ENCODE results near the gene SRSF2. TPM values are rescaled to one million over a fixed set of nuclear protein-coding genes. Genes with fewer than 3 reads are reported as not detected.
"Not testable (repeated sequence)": the region's sequence is repeated elsewhere in the genome, so short reads cannot be mapped to it uniquely, and the experiment has no call there.

Gene SRSF2
- total RNA-seq, 1 experiment from 2014 or later, result 184 TPM

GRCh38 chr17:76726776-76727718 lies 10.1 kb downstream of the SRSF2 start, which contains the start of gene METTL23:
Gene METTL23, plus strand, starts transcription at chr17:76726839. Its CDS starts 2,872 bp downstream, at chr17:76729711.
- in situ Hi-C loops (cut with HindIII; ENCODE audit: low pct_unique_long_range_greater_than_20kb, low sequenced_read_pairs), result loop anchor here (25.0 kb wide), 1 partner anchor 290 kb away; no protein-coding TSS in a partner anchor

GRCh38 chr17:76726231-76726775 lies 10.8 kb downstream of the SRSF2 start, which contains the start of gene JMJD6:
Gene JMJD6, minus strand, starts transcription at chr17:76726606. Its CDS starts 131 bp downstream, at chr17:76726475.
- in situ Hi-C loops (cut with HindIII; ENCODE audit: low pct_unique_long_range_greater_than_20kb, low sequenced_read_pairs), result loop anchor here (25.0 kb wide), 1 partner anchor 289 kb away; no protein-coding TSS in a partner anchor
- DNase-seq (ENCODE audit: low read depth, low spot score), result peak; percentile 99

More at GRCh38 chr17:76726776-76727718, 10.1 kb downstream of the SRSF2 start, which contains the start of gene METTL23:
- peak; percentile 87 for DNase-seq (ENCODE audit: low read depth, low spot score)

DNA sequence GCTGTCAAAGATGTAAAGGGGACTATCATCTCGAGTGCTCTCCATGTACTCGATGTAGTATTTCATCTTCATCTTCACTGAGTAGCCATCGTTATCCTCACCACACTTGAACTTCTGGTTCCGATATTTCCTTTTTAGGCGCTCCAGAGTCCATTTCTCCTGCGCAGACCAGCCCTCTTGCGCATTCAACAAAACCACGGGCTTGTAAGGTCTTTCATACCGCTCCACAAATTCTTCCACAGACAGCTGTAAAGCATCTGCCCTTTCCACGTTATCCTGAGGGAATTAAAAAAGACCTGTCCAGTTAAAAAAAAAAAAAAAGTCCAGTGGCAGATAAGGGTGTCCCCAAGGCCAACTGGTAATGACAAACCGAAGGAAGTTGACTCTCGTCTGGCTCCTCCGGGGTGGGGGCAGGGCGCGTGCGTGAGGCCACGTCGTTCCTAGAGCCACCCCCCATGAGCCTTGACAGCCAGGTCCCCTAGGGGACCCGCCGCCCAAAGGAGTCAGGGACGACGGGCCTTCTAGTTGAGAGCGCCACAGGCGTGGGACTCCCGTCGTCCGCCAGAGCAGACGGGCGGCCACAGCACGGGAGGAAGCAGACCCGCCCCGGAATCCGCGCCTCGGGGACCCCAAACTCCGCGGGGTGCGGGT lies 11.4 kb downstream of the SRSF2 start:
- in situ Hi-C loops (cut with HindIII; ENCODE audit: low pct_unique_long_range_greater_than_20kb, low sequenced_read_pairs), result loop anchor here (25.0 kb wide), 1 partner anchor 288 kb away; no protein-coding TSS in a partner anchor
- DNase-seq (ENCODE audit: low read depth, low spot score), result peak; percentile 53

GRCh38 chr17:76723812-76724211 lies 13.3 kb downstream of the SRSF2 start:
- in situ Hi-C loops (cut with HindIII; ENCODE audit: low pct_unique_long_range_greater_than_20kb, low sequenced_read_pairs), result no loop called here
- no peak for DNase-seq (ENCODE audit: low read depth, low spot score)

GRCh38 chr17:76722977-76723376 lies 14.2 kb downstream of the SRSF2 start:
- DNase-seq (ENCODE audit: low read depth, low spot score); in situ Hi-C loops (cut with HindIII; ENCODE audit: low pct_unique_long_range_greater_than_20kb, low sequenced_read_pairs): not testable (repeated sequence)

- in situ Hi-C loops (cut with HindIII; ENCODE audit: low pct_unique_long_range_greater_than_20kb, low sequenced_read_pairs), result no loop called here
- no peak for DNase-seq (ENCODE audit: low read depth, low spot score)
Observed at GRCh38 chr17:76722279-76722678, 14.9 kb downstream of the SRSF2 start.

DNA sequence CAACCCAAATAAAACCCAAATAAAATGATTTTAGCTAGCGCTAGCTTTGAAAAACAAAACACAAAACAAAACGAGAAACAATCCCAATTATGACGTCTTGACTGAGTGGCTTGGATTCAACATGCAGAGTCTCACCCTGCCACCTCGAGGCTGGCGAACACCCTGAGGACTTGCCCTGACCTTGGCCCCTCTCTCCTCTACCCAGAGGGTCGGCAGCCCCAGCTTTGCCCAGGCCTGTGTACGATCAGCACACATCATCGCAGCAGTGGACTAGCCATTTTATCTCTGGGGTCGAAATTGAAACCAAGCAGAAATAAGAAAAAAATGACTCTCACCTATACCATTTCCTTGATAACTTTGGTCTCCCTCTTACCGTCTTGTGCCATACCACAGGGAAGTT lies 15.7 kb downstream of the SRSF2 start:
- no peak for DNase-seq (ENCODE audit: low read depth, low spot score)
- in situ Hi-C loops (cut with HindIII; ENCODE audit: low pct_unique_long_range_greater_than_20kb, low sequenced_read_pairs), result no loop called here

DNA sequence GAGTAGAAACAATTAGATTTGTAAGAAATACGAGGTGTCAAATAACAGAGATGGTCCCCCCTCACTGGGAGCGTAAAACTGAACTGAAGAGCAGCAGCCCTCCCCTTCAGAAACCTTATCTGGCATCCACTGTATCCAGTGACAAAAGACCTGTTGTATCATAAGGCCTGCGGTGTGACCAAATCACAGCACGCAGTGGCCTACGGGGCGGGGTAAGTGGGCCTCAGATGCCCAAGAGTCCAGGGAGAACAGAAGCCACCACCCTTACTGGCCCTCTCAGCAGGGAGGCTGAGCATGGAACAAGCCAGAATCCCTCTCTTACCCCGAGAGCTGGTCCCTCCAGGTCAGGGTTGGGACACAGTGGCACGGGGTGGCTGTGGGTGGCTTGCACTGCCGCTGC lies 16.2 kb downstream of the SRSF2 start:
- in situ Hi-C loops (cut with HindIII; ENCODE audit: low pct_unique_long_range_greater_than_20kb, low sequenced_read_pairs), result no loop called here
- DNase-seq (ENCODE audit: low read depth, low spot score), result peak; percentile 55

DNA sequence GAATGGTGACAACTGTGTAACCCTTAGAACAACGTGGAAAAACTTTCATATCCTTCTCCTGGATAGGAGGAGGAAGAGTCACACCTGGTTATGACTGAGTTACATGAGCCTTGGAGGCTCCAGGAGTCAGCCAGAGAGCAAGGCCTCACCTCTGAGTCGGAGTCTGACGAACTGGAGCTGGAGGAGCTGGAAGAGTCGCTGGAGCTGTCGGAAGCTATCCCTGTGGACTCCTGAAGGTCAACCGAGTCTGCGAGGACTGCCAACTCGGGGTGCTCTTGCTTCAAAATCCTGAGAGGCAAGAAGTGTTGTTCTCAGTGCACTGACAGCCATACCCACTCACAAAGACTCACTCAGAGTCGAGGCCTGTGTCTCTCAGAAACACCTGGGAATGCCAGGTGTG lies 16.9 kb downstream of the SRSF2 start:
- DNase-seq (ENCODE audit: low read depth, low spot score), result no peak
- in situ Hi-C loops (cut with HindIII; ENCODE audit: low pct_unique_long_range_greater_than_20kb, low sequenced_read_pairs), result no loop called here

DNA sequence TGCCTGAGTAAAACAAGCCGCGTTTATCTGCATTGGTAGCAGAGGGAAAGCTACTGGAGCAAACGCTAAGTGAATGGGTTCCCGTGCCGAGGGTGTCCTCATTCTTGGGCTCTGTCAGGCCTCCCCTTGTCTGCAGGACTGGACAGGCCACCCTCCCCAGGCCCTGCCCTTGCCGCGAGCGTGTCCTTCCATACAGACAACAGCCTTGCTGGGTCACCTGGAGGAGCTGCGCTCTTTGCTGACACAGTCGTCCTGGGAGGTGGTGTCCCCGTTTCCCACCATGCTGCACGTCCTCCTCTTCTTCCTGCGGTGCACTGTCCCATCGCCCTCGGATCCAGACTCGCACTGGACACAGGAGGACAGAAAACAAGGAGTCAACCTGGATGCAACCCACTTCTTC lies 18.6 kb downstream of the SRSF2 start:
- in situ Hi-C loops (cut with HindIII; ENCODE audit: low pct_unique_long_range_greater_than_20kb, low sequenced_read_pairs), result loop anchor here (10.0 kb wide), 1 partner anchor 144 kb away; no protein-coding TSS in a partner anchor
- DNase-seq (ENCODE audit: low read depth, low spot score), result no peak

DNA sequence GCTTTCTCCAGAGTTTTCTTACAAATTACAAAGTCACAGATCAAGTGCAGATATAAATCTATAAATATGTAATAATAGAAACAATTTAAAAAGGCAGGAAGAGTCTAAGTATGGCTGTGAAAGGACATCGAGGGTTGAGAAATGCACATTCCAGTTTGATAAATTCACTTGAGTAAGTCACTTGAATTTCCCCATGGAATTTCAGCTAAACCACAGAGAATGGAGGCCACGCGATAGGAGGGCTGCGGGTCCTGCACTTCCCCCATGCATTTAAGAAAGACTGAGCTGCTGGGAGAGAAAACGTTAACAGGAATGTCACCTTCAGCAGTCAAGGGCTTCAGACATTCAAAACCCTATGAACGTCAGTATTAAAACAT lies 20.3 kb downstream of the SRSF2 start:
- no peak for DNase-seq (ENCODE audit: low read depth, low spot score)
- in situ Hi-C loops (cut with HindIII; ENCODE audit: low pct_unique_long_range_greater_than_20kb, low sequenced_read_pairs), result loop anchor here (10.0 kb wide), 1 partner anchor 142 kb away; no protein-coding TSS in a partner anchor

- in situ Hi-C loops (cut with HindIII; ENCODE audit: low pct_unique_long_range_greater_than_20kb, low sequenced_read_pairs), result loop anchor here (10.0 kb wide), 1 partner anchor 141 kb away; no protein-coding TSS in a partner anchor
- peak; percentile 83 for DNase-seq (ENCODE audit: low read depth, low spot score)
Observed at GRCh38 chr17:76716146-76716838, 20.8 kb downstream of the SRSF2 start.

DNA sequence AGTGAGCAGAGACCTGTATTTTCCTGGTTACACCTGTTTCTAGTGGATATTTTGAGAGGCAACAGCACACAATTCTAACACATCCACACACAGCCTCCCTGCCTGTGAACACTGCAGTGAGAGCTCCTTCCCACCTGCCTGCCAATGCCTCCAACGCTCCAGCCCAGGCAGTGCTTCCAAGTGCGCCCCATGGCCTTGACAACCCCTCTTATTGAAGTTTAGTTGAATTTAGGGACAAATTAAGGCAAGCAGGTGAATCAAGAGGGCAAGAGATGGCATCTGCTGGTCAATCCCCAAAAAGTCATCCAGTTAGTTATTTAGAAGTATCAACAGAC lies 21.7 kb downstream of the SRSF2 start:
- no peak for DNase-seq (ENCODE audit: low read depth, low spot score)
- in situ Hi-C loops (cut with HindIII; ENCODE audit: low pct_unique_long_range_greater_than_20kb, low sequenced_read_pairs), result loop anchor here (10.0 kb wide), 1 partner anchor 141 kb away; no protein-coding TSS in a partner anchor

- peak; percentile 82 for DNase-seq (ENCODE audit: low read depth, low spot score)
- in situ Hi-C loops (cut with HindIII; ENCODE audit: low pct_unique_long_range_greater_than_20kb, low sequenced_read_pairs), result loop anchor here (10.0 kb wide), 1 partner anchor 140 kb away; no protein-coding TSS in a partner anchor
Observed at GRCh38 chr17:76714822-76715495, 22.2 kb downstream of the SRSF2 start.

DNA sequence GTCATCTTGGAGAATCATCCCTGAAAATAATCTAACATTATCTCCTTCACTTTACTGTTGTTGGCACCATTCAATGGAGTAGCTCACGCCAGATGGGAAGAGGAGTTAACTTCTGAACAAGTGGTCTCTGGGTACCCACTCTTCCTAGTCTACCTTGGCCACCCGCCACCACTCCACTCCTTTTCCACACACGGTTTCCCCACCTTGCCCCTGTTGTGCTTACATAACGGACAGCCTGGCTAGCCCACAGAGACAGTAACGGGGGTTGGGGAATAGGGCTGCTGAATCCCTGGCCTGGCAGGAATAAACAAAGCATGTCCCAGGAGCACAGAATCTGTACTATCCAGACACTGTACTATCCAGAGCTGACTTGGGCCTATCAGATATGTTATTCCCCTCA lies 22.8 kb downstream of the SRSF2 start:
- no peak for DNase-seq (ENCODE audit: low read depth, low spot score)
- in situ Hi-C loops (cut with HindIII; ENCODE audit: low pct_unique_long_range_greater_than_20kb, low sequenced_read_pairs), result loop anchor here (10.0 kb wide), 1 partner anchor 140 kb away; no protein-coding TSS in a partner anchor

- in situ Hi-C loops (cut with HindIII; ENCODE audit: low pct_unique_long_range_greater_than_20kb, low sequenced_read_pairs), result loop anchor here (10.0 kb wide), 1 partner anchor 139 kb away; no protein-coding TSS in a partner anchor
- DNase-seq (ENCODE audit: low read depth, low spot score), result no peak
Observed at GRCh38 chr17:76713765-76714164, 23.4 kb downstream of the SRSF2 start.
